GM23338 (cell line): ENCODE measurements around the gene NXPE3. TPM values are rescaled to one million over a fixed set of nuclear protein-coding genes. Genes with fewer than 3 reads are reported as not detected.
"Not testable (repeated sequence)": the region's sequence is repeated elsewhere in the genome, so short reads cannot be mapped to it uniquely, and the experiment has no call there.

Source experiments
- ATAC-seq: fragments of 200-7000 bp; cut with Tn5 transposase; 3 replicates; pipeline ENCODE4 v1.9.1; 2020
- DNase-seq: peaks from one replicate; pipeline ENCODE4 v3.0.0-alpha.2; 2015; ENCODE audit warnings: low spot score
- H2AFZ ChIP-seq: fragments of 200-600 bp; sonication (generic); 2 replicates; pipeline ENCODE4 v1.8.0; 2016; ENCODE audit warnings: antibody characterized with exemption, mild to moderate bottlenecking, moderate library complexity
- H3F3A ChIP-seq: fragments of 200-600 bp; sonication (generic); replicated peaks from 2 replicates; pipeline ENCODE4 v1.8.0; 2017; ENCODE audit warnings: antibody characterized with exemption, mixed run types, low read depth
- H3K27ac ChIP-seq: fragments of 200-600 bp; sonication (generic); 2 replicates; pipeline ENCODE4 v1.6.1; 2016; ENCODE audit warnings: low read depth
- H3K27me3 ChIP-seq: fragments of 200-600 bp; sonication (generic); 2 replicates; pipeline ENCODE4 v1.8.0; 2016; ENCODE audit warnings: mild to moderate bottlenecking, mixed run types, moderate library complexity; ENCODE audit not compliant: insufficient read depth
- H3K36me3 ChIP-seq: fragments of 200-600 bp; sonication (generic); 2 replicates; pipeline ENCODE4 v1.8.0; 2016; ENCODE audit warnings: mild to moderate bottlenecking; ENCODE audit not compliant: insufficient read depth
- H3K4me1 ChIP-seq: fragments of 200-600 bp; sonication (generic); 2 replicates; pipeline ENCODE4 v1.8.0; 2016; ENCODE audit warnings: mild to moderate bottlenecking, moderate library complexity; ENCODE audit not compliant: insufficient read depth
- H3K4me2 ChIP-seq: fragments of 200-600 bp; sonication (generic); 2 replicates; pipeline ENCODE4 v1.7.1; 2017; ENCODE audit warnings: mixed run types
- H3K4me3 ChIP-seq: fragments of 200-600 bp; sonication (generic); 2 replicates; pipeline ENCODE4 v1.6.1; 2016; ENCODE audit warnings: mixed run types
- H3K79me2 ChIP-seq: fragments of 200-600 bp; sonication (generic); replicated peaks from 2 replicates; pipeline ENCODE4 v1.8.0; 2017; ENCODE audit warnings: mild to moderate bottlenecking; ENCODE audit not compliant: insufficient read depth
- H3K9me2 ChIP-seq: fragments of 200-600 bp; sonication (generic); 2 replicates; pipeline ENCODE4 v1.8.0; 2017; ENCODE audit not compliant: insufficient read depth
- H4K20me1 ChIP-seq: fragments of 200-600 bp; sonication (generic); replicated peaks from 2 replicates; pipeline ENCODE4 v1.8.0; 2017; ENCODE audit warnings: mild to moderate bottlenecking; ENCODE audit not compliant: insufficient read depth
- H3K27ac Mint-ChIP-seq: 2 replicates; pipeline ENCODE4 v1.8.0; 2020; ENCODE audit warnings: inconsistent platforms, mild to moderate bottlenecking, moderate library complexity, mixed read lengths
- H3K27me3 Mint-ChIP-seq: 3 replicates; pipeline ENCODE4 v1.8.0; 2022; ENCODE audit warnings: low read depth, mild to moderate bottlenecking, moderate library complexity, mixed read lengths, inconsistent platforms; ENCODE audit not compliant: insufficient read depth, poor library complexity
- H3K36me3 Mint-ChIP-seq: 3 replicates; pipeline ENCODE4 v1.8.0; 2021; ENCODE audit warnings: low read depth, mild to moderate bottlenecking, inconsistent platforms, moderate library complexity, mixed read lengths
- H3K4me1 Mint-ChIP-seq: 3 replicates; pipeline ENCODE4 v1.8.0; 2020; ENCODE audit warnings: mild to moderate bottlenecking, inconsistent platforms, mixed read lengths
- H3K4me3 Mint-ChIP-seq: 3 replicates; pipeline ENCODE4 v1.8.0; 2021; ENCODE audit warnings: moderate library complexity, mild to moderate bottlenecking, inconsistent platforms, mixed read lengths
- H3K9me3 Mint-ChIP-seq: 3 replicates; pipeline ENCODE4 v1.8.0; 2020; ENCODE audit warnings: moderate library complexity, mild to moderate bottlenecking, inconsistent platforms, mixed read lengths
- CREB1 ChIP-seq: fragments of 250-450 bp; sonication (Bioruptor Pico); IDR thresholded peaks from 2 replicates; pipeline ENCODE4 v1.5.0; 2020; ENCODE audit warnings: low read depth, mild to moderate bottlenecking, moderate library complexity
- POLR2AphosphoS5 ChIP-seq: IDR thresholded peaks from 2 replicates; pipeline ENCODE4 v1.6.1; 2016; ENCODE audit warnings: antibody characterized with exemption, low read depth
- REST ChIP-seq: IDR thresholded peaks from one replicate; pipeline ENCODE4 v1.6.1; 2018; ENCODE audit warnings: antibody characterized with exemption; ENCODE audit not compliant: unreplicated experiment
- STAT1 ChIP-seq: IDR thresholded peaks from one replicate; pipeline ENCODE4 v1.6.1; 2016; ENCODE audit warnings: antibody characterized with exemption; ENCODE audit not compliant: unreplicated experiment
- polyA plus RNA-seq: library from polyadenylated mRNA; unstranded; fragments of >200 nt; fragmentation: Nextera tagmentation; extraction: Ambion mirVana; gene quantifications from 2 replicates; pipeline ENCODE4 v1.2.1, GENCODE V29; 2016
- total RNA-seq: library from RNA; depleted of rRNA; stranded (reverse); fragments of >200 nt; shearing (Covaris generic); gene quantifications from 2 replicates; pipeline ENCODE4 v1.2.3, GENCODE V29; 2014
- TF ChIP-seq, protein P1 (sequence below): fragments of 250-450 bp; sonication (Bioruptor Pico); IDR thresholded peaks from 2 replicates; pipeline ENCODE4 v1.5.0; 2020; ENCODE audit warnings: mild to moderate bottlenecking, moderate library complexity

The NXPE3 gene
- total and polyA plus RNA-seq, 2 experiments from 2014 or later: 13.3 to 20.8 TPM

GRCh38 chr3:101744811-101745210 is 34.2 kb upstream of the NXPE3 start (continued):
- no peak for TF ChIP-seq CREB1 (CRISPR knock-in tag)
- TF ChIP-seq STAT1: no peak
- TF ChIP-seq POLR2AphosphoS5: no peak

DNA sequence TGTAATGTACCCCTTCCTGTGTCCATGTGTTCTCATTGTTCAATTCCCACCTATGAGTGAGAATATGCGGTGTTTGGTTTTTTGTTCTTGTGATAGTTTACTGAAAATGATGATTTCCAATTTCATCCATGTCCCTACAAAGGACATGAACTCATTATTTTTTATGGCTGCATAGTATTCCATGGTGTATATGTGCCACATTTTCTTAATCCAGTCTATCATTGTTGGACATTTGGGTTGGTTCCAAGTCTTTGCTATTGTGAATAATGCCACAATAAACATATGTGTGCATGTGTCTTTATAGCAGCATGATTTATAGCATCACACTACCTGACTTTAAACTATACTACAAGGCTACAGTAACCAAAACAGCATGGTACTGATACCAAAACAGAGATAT is 33.1 kb upstream of the NXPE3 start:
- not testable (repeated sequence) for H3K4me1 ChIP-seq, ATAC-seq, H3K27me3 Mint-ChIP-seq

DNA sequence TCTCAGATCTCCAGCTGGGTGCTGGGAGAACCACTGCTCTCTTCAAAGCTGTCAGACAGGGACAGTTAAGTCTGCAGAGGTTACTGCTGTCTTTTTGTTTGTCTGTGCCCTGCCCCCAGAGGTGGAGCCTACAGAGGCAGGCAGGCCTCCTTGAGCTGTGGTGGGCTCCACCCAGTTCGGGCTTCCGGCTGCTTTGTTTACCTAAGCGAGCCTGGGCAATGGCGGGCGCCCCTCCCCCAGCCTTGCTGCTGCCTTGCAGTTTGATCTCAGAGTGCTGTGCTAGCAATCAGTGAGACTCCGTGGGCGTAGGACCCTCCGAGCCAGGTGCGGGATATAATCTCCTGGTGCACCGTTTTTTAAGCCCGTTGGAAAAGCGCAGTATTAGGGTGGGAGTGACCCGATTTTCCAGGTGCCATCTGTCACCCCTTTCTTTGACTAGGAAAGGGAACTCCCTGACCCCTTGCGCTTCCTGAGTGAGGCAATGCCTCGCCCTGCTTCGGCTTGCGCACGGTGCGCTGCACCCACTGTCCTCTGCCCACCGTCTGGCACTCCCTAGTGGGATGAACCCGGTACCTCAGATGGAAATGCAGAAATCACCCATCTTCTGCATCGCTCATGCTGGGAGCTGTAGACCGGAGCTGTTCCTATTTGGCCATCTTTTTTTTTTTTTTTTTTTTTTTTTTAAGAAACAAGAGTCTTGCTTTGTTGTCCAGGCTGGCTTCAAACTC is 25.5 kb upstream of the NXPE3 start:
- H3K4me1 ChIP-seq, H2AFZ ChIP-seq, H3F3A ChIP-seq, H3K4me1 Mint-ChIP-seq, H3K27me3 Mint-ChIP-seq, H3K4me2 ChIP-seq, ATAC-seq, H3K27ac Mint-ChIP-seq, H3K4me3 ChIP-seq, H3K79me2 ChIP-seq, H3K27me3 ChIP-seq, DNase-seq, H4K20me1 ChIP-seq, H3K9me2 ChIP-seq, H3K4me3 Mint-ChIP-seq, H3K27ac ChIP-seq: not testable (repeated sequence)
- peaks cover 78% of the 10 kb centered on the region for H3K36me3 Mint-ChIP-seq
- H3K9me3 Mint-ChIP-seq: peaks cover 38% of the 10 kb centered on the region
- peaks cover 23% of the 10 kb centered on the region; the same call in 1 of the 2 replicates for H3K36me3 ChIP-seq

More for the DNA sequence above, 33.1 kb upstream of the NXPE3 start:
- not testable (repeated sequence) for H3K9me2 ChIP-seq, H3K4me2 ChIP-seq, H3K4me3 Mint-ChIP-seq, H3F3A ChIP-seq, DNase-seq, H4K20me1 ChIP-seq, H3K27ac ChIP-seq, H3K4me1 Mint-ChIP-seq, H3K36me3 ChIP-seq, H3K79me2 ChIP-seq, H2AFZ ChIP-seq, H3K27me3 ChIP-seq, H3K4me3 ChIP-seq, H3K27ac Mint-ChIP-seq
- peaks cover 45% of the 10 kb centered on the region for H3K36me3 Mint-ChIP-seq
- H3K9me3 Mint-ChIP-seq: peaks cover 24% of the 10 kb centered on the region; the same call in 2 of the 3 replicates

DNA sequence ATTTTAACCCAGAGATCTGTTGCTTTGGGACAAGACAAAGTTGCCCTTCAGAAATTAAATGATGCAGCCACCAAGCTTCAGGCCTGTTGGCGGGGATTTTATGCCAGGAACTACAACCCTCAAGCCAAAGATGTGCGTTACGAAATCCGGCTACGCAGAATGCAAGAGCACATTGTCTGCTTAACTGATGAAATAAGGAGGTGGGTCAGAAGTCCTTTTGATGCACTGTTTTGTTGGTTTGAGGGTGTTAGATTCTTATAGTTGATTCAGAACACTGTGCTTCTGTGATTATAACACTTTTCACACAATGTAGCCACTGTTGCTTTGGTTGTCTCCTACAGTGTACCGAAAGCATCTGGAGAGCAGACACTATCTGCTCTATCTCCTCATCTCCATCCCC is 20.8 kb upstream of the NXPE3 start:
- H3F3A ChIP-seq: no peaks in the 10 kb centered on the region
- peaks cover 44% of the 10 kb centered on the region for H3K36me3 ChIP-seq
- ATAC-seq (no peak), DNase-seq (no peak)
- H3K4me3 Mint-ChIP-seq: no peak overlapping the region
- no peak overlapping the region for H3K27ac Mint-ChIP-seq
- peaks cover 7% of the 10 kb centered on the region for H3K27me3 Mint-ChIP-seq
- H3K9me2 ChIP-seq: no peaks in the 10 kb centered on the region
- no peaks in the 10 kb centered on the region for H4K20me1 ChIP-seq
- H3K27ac ChIP-seq: no peak overlapping the region
- no peaks in the 10 kb centered on the region; the same call in 2 of the 3 replicates for H3K4me1 Mint-ChIP-seq
- H3K79me2 ChIP-seq: no peaks in the 10 kb centered on the region
- H3K9me3 Mint-ChIP-seq: peaks cover 12% of the 10 kb centered on the region
- H3K4me1 ChIP-seq: no peaks in the 10 kb centered on the region
- H3K4me2 ChIP-seq: no peak overlapping the region
- H3K36me3 Mint-ChIP-seq: peaks cover 63% of the 10 kb centered on the region
- no peak overlapping the region for H3K4me3 ChIP-seq
- H3K27me3 ChIP-seq: no peaks in the 10 kb centered on the region
- H2AFZ ChIP-seq: no peak overlapping the region
- TF ChIP-seq, protein P1, sequence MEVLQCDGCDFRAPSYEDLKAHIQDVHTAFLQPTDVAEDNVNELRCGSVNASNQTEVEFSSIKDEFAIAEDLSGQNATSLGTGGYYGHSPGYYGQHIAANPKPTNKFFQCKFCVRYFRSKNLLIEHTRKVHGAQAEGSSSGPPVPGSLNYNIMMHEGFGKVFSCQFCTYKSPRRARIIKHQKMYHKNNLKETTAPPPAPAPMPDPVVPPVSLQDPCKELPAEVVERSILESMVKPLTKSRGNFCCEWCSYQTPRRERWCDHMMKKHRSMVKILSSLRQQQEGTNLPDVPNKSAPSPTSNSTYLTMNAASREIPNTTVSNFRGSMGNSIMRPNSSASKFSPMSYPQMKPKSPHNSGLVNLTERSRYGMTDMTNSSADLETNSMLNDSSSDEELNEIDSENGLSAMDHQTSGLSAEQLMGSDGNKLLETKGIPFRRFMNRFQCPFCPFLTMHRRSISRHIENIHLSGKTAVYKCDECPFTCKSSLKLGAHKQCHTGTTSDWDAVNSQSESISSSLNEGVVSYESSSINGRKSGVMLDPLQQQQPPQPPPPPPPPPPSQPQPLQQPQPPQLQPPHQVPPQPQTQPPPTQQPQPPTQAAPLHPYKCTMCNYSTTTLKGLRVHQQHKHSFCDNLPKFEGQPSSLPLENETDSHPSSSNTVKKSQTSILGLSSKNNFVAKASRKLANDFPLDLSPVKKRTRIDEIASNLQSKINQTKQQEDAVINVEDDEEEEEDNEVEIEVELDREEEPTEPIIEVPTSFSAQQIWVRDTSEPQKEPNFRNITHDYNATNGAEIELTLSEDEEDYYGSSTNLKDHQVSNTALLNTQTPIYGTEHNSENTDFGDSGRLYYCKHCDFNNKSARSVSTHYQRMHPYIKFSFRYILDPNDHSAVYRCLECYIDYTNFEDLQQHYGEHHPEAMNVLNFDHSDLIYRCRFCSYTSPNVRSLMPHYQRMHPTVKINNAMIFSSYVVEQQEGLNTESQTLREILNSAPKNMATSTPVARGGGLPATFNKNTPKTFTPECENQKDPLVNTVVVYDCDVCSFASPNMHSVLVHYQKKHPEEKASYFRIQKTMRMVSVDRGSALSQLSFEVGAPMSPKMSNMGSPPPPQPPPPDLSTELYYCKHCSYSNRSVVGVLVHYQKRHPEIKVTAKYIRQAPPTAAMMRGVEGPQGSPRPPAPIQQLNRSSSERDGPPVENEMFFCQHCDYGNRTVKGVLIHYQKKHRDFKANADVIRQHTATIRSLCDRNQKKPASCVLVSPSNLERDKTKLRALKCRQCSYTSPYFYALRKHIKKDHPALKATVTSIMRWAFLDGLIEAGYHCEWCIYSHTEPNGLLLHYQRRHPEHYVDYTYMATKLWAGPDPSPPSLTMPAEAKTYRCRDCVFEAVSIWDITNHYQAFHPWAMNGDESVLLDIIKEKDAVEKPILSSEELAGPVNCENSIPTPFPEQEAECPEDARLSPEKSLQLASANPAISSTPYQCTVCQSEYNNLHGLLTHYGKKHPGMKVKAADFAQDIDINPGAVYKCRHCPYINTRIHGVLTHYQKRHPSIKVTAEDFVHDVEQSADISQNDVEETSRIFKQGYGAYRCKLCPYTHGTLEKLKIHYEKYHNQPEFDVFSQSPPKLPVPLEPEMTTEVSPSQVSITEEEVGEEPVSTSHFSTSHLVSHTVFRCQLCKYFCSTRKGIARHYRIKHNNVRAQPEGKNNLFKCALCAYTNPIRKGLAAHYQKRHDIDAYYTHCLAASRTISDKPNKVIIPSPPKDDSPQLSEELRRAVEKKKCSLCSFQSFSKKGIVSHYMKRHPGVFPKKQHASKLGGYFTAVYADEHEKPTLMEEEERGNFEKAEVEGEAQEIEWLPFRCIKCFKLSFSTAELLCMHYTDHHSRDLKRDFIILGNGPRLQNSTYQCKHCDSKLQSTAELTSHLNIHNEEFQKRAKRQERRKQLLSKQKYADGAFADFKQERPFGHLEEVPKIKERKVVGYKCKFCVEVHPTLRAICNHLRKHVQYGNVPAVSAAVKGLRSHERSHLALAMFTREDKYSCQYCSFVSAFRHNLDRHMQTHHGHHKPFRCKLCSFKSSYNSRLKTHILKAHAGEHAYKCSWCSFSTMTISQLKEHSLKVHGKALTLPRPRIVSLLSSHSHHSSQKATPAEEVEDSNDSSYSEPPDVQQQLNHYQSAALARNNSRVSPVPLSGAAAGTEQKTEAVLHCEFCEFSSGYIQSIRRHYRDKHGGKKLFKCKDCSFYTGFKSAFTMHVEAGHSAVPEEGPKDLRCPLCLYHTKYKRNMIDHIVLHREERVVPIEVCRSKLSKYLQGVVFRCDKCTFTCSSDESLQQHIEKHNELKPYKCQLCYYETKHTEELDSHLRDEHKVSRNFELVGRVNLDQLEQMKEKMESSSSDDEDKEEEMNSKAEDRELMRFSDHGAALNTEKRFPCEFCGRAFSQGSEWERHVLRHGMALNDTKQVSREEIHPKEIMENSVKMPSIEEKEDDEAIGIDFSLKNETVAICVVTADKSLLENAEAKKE (CRISPR knock-in tag): no peak
- no peak for TF ChIP-seq REST
